OCI-M1 (cell line): ENCODE data around the gene MRPS33.
"Not testable (repeated sequence)": the region's sequence is repeated elsewhere in the genome, so short reads cannot be mapped to it uniquely, and the experiment has no call there.

Source experiments
- DNase-seq: peaks from one replicate; lab custom pipeline; 2025; lab: John Stamatoyannopoulos, UW

Gene MRPS33

DNA sequence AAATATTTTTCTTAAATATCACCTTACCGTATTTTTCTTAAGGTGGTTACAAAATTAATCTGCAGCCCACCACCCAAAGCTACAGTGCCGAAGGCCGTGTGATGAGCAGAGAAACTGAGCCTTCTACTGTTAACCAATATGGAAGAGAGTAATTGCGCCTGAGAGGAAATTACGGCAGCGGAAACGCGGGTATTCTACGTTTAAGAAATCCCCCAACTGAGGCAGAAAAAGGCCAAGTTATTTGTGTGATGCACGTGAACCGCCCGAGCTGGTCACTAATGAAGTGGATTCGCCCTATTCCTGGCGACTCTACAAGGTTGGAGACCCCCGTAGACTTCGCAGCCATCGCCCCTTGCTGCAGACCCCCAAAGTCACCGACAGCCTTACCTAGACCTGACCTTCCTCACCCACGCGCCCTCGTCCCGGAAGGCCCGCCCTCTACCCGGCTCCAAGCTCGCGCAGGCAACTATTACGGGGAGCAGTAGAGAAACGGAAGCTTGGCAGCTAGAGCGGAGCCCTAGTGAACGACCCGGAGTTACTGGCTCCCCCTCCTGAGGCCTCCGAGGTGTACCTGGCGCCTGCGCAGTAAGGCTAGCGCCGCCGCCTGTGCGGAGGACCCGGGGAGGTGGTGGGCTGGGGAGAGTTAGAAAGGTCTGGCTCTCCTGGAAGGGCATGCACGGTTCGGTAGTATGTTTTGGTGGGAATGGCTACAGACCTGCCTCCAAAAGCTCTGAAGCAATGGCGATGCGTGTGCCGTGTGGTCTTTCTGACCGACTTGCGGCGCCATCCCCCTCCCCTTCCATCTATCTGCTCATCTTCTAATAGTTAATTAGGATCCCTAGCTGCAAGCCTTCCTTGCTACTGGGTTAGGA is at the start of gene MRPS33:
TSS of gene MRPS33 (minus strand) at position 429 of the 872 bp plus-strand sequence. CDS start 4,319 bp downstream, outside the sequence.
- peak; percentile 96 for DNase-seq

DNA sequence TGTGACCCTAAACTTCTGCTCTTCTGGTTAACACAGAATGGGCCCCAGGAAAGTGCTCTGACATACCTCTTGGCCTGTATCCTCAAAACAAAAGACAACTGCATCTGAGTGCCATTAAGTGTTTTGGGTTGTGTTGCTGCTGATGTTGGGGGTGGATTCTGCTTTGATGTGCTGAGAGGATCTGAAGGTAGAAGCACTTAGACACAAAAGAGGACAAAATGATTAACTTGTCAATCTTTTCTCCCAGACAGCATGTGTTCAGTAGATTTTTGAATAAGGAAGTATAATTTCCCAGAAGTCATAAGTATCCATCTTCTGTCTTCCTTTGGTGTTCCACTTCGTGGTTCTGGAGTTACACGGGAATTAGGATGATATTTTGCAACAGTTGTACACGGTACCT is 43.0 kb upstream of the MRPS33 start:
- no peak for DNase-seq

DNA sequence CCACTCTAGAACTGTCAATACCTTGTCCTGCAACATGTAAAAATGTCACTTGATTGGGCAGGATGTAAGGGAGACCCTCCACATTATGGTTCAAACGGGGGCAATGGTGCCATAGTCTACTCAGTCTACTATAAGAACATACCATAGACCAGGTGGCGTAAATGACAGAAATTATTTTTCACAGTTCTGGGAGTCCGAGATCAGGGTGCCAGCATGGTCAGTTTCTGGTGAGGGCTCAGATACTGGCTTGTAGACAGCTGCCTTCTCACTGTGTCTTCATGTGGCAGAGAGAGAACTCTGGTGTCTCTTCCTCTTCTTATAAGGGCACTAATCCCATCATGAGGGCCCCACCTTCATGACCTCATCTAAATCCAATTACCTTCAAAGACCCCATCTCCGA is 40.4 kb upstream of the MRPS33 start:
- DNase-seq, result no peak

DNA sequence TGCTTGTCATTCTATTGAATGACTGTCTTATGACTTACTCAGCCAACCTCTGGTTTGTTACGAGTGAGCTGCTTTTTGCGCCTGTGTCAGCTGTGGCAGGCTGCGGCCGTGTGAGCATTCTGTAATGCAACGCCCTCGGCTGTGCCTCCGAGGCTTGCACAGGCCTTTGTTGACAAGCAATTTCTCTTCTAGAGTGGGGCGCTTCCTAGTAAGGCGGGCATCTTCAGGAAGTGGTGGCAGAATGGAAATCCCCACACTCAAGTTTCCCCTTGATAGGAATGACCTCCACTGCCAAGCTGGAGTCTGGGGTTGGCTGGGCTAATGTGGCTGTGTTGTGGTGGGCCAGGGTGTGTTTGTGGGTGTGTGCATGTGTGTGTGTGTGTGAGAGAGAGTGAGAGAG is 38.9 kb upstream of the MRPS33 start:
- DNase-seq, result peak; percentile 1

DNA sequence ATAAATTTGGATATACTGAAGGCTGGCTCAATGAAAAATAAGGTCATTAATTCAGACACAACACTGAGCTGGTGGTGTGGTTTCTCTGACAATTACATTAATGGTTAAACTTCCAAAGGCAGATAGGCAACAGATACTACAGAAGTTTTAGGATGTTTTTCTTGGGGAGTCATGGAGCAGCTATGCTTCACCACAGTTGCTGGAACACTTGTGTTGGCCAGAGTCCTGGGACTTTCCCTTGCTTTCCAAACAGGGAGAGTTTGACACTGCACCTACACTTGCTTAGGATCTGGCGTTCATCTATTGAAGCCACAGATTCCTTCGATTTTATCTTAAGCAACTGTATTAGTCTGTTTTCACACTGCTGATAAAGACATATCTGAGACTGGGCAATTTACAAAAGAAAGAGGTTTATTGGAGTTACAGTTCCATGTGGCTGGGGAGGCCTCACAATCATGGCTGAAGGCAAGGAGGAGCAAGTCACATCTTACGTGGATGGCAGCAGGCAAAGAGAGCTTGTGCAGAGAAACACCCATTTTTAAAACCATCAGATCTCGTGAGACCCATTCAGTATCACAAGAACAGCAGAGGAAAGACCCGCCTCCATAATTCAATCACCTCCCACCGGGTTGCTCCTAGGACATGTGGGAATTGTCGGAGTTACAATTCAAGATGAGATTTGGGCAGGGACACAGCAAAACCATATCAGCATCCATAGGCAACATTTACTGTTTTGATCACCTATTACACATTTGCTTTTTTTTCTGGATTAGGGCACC is 31.3 kb upstream of the MRPS33 start:
- DNase-seq, result no peak

DNA sequence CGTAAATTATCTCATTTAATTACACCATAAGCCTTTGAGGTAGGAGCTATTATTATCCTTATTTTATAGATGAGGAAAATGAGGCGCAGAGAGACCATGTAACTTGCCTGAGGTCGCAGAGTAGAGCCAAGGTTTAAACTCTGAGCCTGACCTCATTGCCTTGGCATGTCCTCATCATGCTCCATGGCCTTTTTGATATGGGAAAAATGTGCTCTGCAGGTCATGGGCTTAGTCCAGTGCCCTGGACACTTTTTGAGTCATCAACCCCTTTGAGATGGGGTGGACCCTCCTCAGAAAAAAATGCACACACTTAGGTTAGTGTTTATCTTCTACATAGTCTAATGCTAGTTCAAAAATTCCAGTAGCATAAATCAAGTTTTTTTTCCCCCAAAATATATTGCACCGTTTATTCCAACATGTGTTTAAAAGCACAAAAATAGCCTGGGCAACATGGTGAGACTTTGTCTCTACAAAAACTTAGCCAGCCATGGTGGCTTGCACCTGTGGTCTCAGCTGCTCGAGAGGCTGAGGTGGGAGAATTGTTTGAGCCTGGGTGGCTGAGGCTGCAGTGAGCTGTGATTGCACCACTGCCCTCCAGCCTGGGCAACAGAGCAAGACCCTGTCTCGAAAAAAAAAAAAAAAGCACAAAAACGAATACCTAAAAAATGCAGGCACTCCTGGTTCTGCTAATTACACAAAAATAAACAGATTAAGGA is 30.5 kb upstream of the MRPS33 start:
- no peak for DNase-seq

DNA sequence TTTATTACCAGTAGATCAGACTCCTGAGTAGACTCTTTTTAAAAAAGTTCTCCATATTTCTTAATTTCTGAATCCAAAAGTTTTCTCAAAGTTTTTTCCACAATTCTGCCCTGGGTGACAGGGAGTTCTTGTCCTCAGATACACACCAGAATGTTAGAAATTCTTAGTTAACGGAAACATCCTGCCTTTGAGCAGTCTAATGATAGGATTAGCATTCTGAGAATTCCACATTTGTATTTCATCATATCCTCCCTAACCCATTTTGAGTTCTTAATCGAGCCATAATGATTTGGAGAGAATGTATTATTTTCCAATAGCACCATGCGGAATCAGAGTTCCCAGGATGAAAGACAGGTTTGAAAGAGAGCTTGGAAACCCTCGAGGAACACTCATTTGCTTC is 28.9 kb upstream of the MRPS33 start:
- no peak for DNase-seq

DNA sequence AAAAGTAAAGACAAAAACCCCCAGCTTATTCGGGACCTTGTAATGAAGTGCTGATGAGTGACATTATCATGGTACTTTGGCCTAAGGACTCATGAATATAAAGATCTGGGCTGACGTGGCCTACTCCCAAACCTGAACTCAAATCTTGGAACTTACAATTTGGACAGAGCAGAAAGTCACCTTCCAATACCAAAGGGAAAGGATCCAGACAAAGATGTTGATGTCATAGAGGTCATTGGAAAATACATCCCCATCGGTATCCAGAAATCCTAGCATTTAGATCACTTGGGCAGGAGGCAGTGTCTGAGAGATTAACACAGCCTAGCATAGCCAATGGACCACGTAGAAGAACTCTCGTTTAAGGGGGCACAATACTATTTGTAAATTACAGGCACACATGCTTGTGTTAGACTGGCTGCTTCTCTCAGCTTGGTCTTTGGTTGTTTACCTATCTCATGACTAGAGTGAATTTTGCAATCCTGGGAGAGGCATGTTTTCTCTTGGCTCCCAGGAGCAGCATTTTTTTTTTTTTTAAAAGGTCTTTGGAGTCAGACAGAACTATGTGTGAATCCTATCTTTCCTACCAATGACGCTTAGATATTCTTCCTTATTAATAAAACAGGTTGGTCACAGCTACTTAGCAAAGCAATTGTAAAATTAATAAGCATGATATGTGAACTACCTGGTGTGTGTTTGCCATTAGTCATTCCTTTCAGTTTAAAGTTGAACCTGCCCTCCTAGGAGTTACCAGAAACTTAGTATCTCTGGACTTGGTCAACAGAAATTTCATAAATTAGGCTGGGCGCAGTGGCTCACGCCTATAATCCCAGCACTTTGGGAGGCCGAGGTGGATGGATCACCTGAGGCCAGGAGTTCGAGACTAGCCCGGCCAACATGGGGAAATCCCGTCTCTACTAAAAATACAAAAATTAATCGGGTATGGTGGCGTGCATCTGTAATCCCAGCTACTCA is 27.8 kb upstream of the MRPS33 start:
- no peak for DNase-seq

DNA sequence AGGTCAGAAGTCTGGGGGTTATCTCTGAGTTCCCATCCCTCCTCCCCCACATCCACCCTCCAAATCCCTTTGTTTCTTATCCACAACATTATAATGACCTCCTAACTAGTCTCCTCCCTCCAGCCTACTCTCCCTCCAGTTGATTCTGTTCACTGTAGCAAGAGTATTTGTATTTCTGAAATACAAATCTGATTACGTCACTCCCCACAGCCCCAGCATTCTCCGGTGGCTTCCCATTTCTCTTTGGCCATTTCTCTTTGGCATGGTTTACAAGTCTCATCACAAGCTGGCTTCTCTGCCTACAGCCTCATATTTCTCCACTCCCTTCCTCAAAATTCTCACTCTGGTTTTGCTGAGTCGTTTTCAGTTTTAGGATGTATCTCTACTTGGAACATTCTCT is 24.6 kb upstream of the MRPS33 start:
- no peak for DNase-seq

DNA sequence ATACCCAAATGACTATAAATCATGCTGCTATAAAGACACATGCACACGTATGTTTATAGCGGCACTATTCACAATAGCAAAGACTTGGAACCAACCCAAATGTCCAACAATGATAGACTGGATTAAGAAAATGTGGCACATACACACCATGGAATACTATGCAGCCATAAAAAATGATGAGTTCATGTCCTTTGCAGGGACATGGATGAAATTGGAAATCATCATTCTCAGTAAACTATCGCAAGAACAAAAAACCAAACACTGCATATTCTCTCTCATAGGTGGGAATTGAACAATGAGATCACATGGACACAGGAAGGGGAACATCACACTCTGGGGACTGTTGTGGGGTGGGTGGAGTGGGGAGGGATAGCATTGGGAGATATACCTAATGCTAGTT is 23.3 kb upstream of the MRPS33 start:
- DNase-seq, result not testable (repeated sequence)

DNA sequence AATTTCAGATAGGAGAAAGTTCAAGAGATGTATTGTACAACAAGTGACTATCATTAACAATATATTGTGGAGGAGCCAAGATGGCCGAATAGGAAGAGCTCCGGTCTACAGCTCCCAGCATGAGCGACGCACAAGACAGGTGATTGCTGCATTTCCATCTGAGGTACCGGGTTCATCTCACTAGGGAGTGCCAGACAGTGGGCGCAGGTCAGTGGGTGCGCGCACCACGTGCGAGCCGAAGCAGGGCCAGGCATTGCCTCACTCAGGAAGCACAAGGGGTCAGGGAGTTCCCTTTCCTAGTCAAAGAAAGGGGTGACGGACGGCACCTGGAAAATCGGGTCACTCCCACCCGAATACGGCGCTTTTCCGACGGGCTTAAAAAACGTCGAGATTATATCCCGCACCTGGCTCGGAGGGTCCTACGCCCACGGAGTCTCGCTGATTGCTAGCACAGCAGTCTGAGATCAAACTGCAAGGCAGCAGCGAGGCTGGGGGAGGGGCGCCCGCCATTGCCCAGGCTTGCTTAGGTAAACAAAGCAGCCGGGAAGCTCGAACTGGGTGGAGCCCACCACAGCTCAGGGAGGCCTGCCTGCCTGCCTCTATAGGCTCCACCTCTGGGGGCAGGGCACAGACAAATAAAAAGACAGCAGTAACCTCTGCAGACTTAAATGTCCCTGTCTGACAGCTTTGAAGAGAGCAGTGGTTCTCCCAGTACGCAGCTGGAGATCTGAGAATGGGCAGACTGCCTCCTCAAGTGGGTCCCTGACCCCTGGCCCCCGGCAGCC is 18.0 kb upstream of the MRPS33 start:
- DNase-seq, result not testable (repeated sequence)

DNA sequence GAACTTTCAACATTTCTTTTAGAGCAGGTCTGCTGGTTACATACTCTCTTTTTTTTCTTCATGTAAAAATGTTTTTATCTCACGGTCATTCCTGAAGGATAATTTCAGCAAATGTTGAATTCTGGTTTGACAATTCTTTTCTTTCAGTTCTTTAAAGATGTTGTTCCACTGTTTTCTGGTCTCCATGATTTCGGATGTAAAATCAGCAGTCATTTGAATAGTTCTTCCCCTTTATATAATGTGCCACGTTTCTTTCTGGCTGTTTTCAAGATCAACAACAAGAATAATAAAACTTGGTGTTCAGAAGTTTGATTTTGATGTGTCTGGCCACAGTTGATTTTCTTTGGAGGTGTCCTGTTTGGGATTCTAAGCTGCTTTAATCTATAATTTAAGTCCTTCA is 14.0 kb upstream of the MRPS33 start:
- peak; percentile 2 for DNase-seq

DNA sequence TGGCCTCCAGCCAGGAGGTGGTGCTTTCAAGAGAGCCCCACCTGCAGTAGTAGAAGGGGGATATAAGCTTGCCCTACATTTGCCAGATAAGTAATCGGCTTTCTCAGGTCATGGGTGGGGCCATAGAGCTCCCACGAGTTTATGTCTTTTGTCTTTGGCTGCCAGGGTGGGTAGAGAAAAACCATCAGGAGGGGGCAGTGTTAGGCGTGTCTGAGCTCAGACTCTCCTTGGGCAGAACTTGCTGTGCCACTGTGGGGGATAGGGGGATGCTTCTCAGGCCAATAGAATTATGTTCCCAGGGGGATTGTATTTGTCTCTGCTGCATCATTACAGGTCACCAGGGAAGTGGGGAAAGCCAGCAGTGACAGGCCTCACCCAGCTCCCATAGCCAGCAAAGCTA is 12.3 kb upstream of the MRPS33 start:
- DNase-seq, result no peak

DNA sequence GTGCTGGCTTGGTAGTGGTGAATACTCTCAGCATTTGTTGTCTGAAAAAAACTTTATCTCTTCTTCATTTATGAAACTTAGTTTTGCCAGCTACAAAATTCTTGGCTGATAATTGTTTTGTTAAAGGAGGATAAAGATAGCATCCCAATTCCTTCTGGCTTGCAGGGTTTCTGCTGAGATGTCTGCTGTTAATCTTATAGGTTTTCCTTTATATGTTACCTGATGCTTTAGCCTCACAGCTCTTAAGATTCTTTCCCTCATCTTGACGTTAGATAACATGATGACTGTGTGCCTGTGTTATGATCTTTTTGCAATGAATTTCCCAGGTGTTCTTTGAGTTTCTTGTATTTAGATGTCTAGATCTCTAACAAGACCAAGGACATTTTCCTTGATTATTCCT is 9.9 kb upstream of the MRPS33 start:
- DNase-seq, result no peak

DNA sequence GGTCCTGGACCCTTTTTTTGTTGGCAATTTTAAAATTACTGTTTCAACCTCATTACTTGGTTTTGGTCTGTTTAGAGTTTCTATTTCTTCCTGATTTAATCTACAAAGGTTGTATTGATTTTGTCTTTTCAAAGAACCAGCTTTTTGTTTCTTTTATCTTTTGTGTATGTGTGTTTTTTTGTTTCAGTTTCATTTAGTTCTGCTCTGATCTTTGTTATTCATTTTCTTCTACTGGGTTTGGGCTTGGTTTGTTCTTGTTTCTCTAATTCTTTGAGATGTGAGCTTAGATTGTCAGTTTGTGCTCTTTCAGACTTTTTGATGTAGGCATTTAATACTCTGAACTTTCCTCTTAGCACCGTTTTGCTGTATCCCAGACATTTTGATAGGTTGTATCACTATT is 8.5 kb upstream of the MRPS33 start:
- no peak for DNase-seq

DNA sequence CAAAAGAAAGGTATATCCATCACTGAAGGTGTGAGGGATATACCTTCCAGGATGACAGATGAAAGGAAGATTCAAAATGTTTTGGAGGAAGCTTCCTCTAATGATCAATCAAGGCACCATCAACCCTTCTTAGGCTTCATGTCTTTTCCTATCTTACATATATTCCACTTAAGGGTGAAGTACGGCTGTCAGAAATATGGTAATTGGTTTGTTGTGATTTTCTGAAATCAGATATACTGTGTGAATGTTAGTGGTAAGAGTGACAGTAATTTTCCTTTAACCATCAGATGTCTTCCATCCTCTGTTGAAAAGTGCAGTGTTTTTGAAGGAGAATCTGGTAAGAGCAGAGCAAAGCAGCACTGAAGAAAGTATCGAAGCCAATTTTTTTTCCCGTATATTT is 2.8 kb upstream of the MRPS33 start:
- no peak for DNase-seq

DNA sequence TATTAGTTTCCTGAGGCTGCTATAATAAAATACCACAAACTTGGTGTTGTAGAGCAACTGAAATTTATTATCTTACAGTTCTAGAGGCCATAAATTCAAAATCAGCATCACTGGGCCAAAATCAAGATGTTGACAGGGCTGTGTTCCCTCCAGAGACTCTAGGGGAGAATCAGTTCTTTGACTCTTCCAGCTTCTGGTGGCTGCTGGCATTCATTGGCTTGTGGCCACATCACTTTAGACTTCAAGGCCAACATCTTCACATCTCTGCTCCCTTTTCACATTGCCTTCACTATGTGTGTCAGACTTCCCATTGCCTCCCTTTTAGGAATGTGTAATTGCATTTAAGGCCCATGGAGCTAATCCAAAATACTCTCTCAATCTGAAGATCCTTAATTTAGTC is 1.6 kb upstream of the MRPS33 start:
- DNase-seq, result no peak

DNA sequence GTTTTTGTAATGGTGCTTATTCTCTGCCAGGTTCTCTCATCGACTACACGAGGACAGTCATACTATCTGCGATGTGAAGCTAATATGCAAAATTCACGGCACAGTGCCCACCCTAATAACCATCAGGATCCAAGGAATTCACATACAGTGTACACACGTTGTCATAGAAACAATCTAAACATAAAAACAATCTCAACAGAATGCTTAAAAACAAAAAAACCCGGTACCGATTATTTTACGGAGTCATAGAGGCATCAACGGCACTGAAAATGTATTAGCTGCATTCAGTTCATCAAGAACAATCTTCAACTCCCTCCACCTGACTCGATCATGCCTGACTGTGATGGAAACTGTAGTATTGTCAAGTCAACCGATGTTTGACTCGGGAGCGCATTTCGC is 628 bp downstream of the MRPS33 start:
- DNase-seq, result no peak

DNA sequence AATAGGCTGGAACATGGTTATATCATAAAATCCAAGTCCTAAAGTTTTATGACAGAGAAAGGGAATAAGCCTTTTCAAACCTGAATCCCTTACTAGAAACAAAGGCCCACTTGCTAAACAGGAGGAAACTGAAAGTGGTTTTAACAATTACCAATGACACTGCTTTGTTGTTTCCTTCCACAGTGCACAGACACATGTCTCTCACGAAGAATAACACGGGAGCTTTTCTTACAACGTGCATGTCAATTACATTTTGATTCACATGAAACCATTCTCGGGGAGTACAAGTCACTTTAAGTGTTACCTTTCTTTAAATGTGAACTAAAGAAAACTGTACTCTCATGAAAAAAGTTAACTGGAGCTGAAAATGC is 1.4 kb downstream of the MRPS33 start:
- peak; percentile 6 for DNase-seq

DNA sequence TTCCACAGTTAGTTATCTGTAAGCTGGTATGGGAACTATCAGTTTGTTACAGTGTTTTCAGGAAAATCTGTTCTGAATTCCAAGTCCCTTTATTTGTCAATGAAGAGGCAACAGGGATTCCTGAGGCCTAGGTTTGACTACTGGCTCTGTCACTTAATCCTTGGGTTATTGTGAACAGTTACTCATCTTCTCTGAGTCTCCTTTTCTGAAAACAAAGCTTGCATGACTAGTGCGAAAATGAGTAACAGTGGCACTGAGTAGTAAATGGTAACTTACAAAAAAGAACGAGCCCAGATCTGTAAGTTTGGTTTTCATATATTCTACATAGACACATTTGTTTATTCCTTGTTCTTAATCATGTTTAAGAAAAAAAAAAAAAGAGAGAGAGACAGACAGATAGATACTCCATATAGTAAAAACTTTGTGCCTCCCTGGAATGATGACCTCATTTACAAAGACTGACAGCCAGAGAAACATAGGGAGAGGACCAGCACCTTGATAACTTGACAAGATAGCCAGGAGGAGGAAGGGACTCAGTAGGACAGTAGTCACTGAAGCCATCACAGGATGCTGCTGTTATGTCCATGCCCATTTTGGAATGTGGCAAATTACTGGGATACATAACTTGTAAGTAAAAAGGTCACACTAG is 1.9 kb downstream of the MRPS33 start:
- DNase-seq, result no peak
